Suprapubic skin (tissue), 4 donors: ENCODE measurements around the gene MRPL58. TPM values are rescaled to one million over a fixed set of nuclear protein-coding genes. Genes with fewer than 3 reads are reported as not detected.
A peak's percentile ranks its signal among the peaks of the same experiment; 100 is the strongest.

ENCODE experiments used
- DNase-seq, 2 donors: peaks; one replicate each; pipeline ENCODE4 v3.0.0-alpha.2; 2019; ENCODE audit warnings: low spot score in 2 of 2
- H3K27ac ChIP-seq: fragments of 200-600 bp; sonication (generic); one replicate; pipeline ENCODE4 v1.5.1; 2019
- H3K27me3 ChIP-seq: fragments of 200-600 bp; sonication (generic); one replicate; pipeline ENCODE4 v1.5.1; 2019
- H3K36me3 ChIP-seq: fragments of 200-600 bp; sonication (generic); one replicate; pipeline ENCODE4 v1.5.1; 2019
- H3K4me1 ChIP-seq: fragments of 200-600 bp; sonication (generic); one replicate; pipeline ENCODE4 v1.5.1; 2019
- H3K4me3 ChIP-seq: fragments of 200-600 bp; sonication (generic); one replicate; pipeline ENCODE4 v1.5.1; 2019; ENCODE audit warnings: mild to moderate bottlenecking
- H3K9me3 ChIP-seq: fragments of 200-600 bp; sonication (generic); one replicate; pipeline ENCODE4 v1.5.1; 2019
- CTCF ChIP-seq, 2 donors: fragments of 200-600 bp in 1 of 2; fragments of 450-650 bp in 1 of 2; sonication (generic) in 1 of 2; IDR thresholded peaks; one replicate each; pipeline ENCODE4 v1.5.1; 2016 to 2019; ENCODE audit warnings: antibody characterized with exemption in 2 of 2, mild to moderate bottlenecking in 1 of 2, moderate library complexity in 1 of 2
- EP300 ChIP-seq: sonication (generic); formaldehyde crosslinking; IDR thresholded peaks from one replicate; pipeline ENCODE4 v1.6.1; 2017; ENCODE audit warnings: antibody characterized with exemption
- POLR2A ChIP-seq, 2 donors: fragments of 450-650 bp; IDR thresholded peaks; one replicate each; pipeline ENCODE4 v1.6.1; 2017; ENCODE audit warnings: antibody characterized with exemption in 2 of 2, mild to moderate bottlenecking in 2 of 2, moderate library complexity in 2 of 2
- POLR2AphosphoS5 ChIP-seq, 3 donors: sonication (generic); formaldehyde crosslinking; IDR thresholded peaks; one replicate each; pipeline ENCODE4 v1.6.1; 2017; ENCODE audit warnings: antibody characterized with exemption in 3 of 3
- WGBS: methylation state at CpG from one replicate; pipeline ENCODE4 v1.1.5; 2018; 5-methylcytosine and 5-hydroxymethylcytosine counted together
- total RNA-seq, 4 donors: library from RNA; depleted of rRNA; stranded (reverse); fragments of >200 nt; gene quantifications; one replicate each; pipeline ENCODE4 v1.1.0, GENCODE V29; 2016

The MRPL58 gene
- total RNA-seq, 4 donors from 2014 or later, result 20.2 to 68.2 (median 46.7) TPM

- Histone ChIP-seq H3K27me3 (no peaks in the 10 kb centered on the region), H3K27ac (peak overlapping the region; percentile 85), H3K9me3 (no peaks in the 10 kb centered on the region), H3K36me3 (no peaks in the 10 kb centered on the region), H3K4me3 (peak overlapping the region; percentile 59), H3K4me1 (peaks cover 53% of the 10 kb centered on the region)
- TF ChIP-seq POLR2A (IDR thresholded peaks at IDR 0.05) (no peak), CTCF (IDR thresholded peaks at IDR 0.05) (no peak), POLR2AphosphoS5 (IDR thresholded peaks at IDR 0.05) (peak in 1 of 3 donors; percentile 22)
- DNase-seq, result peak; percentile 93
- 9% methylated on average over 10 of the region's 10 CpGs for WGBS
Measured at GRCh38 chr17:75031972-75032719, 19.7 kb downstream of the MRPL58 start.

GRCh38 chr17:75032720-75033280, 20.3 kb downstream of the MRPL58 start:
- Histone ChIP-seq H3K27ac (peak overlapping the region; percentile 85), H3K4me3 (peak overlapping the region; percentile 59), H3K9me3 (no peaks in the 10 kb centered on the region), H3K27me3 (no peaks in the 10 kb centered on the region), H3K4me1 (peaks cover 46% of the 10 kb centered on the region), H3K36me3 (peaks cover 1% of the 10 kb centered on the region)
- TF ChIP-seq POLR2AphosphoS5 (IDR thresholded peaks at IDR 0.05), result no peak
- TF ChIP-seq EP300, result no peak
- no peak for TF ChIP-seq CTCF (IDR thresholded peaks at IDR 0.05)
- TF ChIP-seq POLR2A (IDR thresholded peaks at IDR 0.05), result no peak
- DNase-seq, result no peak
- WGBS, result 2% methylated on average over 13 of the region's 13 CpGs

- DNase-seq, result peak; percentile 95 to 96
- H3K4me1 ChIP-seq, result peaks cover 46% of the 10 kb centered on the region
- no peaks in the 10 kb centered on the region for H3K9me3 ChIP-seq
- H3K27me3 ChIP-seq, result no peaks in the 10 kb centered on the region
- peak overlapping the region; percentile 59 for H3K4me3 ChIP-seq
- peaks cover 9% of the 10 kb centered on the region for H3K36me3 ChIP-seq
- under 1% methylated on average over 31 of the region's 36 CpGs for WGBS
- TF ChIP-seq EP300 (no peak), POLR2AphosphoS5 (IDR thresholded peaks at IDR 0.05) (peak in 2 of 3 donors; percentile 84 to 85), CTCF (IDR thresholded peaks at IDR 0.05) (no peak), POLR2A (IDR thresholded peaks at IDR 0.05) (no peak)
- peak overlapping the region; percentile 85 for H3K27ac ChIP-seq
Measured at GRCh38 chr17:75033346-75034235, 21.1 kb downstream of the MRPL58 start.

GRCh38 chr17:75034236-75034908, 21.9 kb downstream of the MRPL58 start:
- DNase-seq, result peak; percentile 90 to 92
- Histone ChIP-seq H3K4me3 (peak overlapping the region; percentile 59), H3K27me3 (no peaks in the 10 kb centered on the region), H3K27ac (peak overlapping the region; percentile 85), H3K36me3 (peaks cover 17% of the 10 kb centered on the region), H3K4me1 (peaks cover 46% of the 10 kb centered on the region), H3K9me3 (no peaks in the 10 kb centered on the region)
- TF ChIP-seq EP300 (no peak), POLR2AphosphoS5 (IDR thresholded peaks at IDR 0.05) (peak in 1 of 3 donors; percentile 34)
- 7% methylated on average over 14 of the region's 43 CpGs for WGBS

- 46% methylated on average over 27 of the region's 27 CpGs for WGBS
- DNase-seq, result peak; percentile 94
- Histone ChIP-seq H3K4me1 (peaks cover 46% of the 10 kb centered on the region), H3K27ac (peak overlapping the region; percentile 85), H3K27me3 (no peaks in the 10 kb centered on the region), H3K36me3 (peaks cover 41% of the 10 kb centered on the region), H3K4me3 (peak overlapping the region; percentile 15), H3K9me3 (no peaks in the 10 kb centered on the region)
- no peak for TF ChIP-seq POLR2A (IDR thresholded peaks at IDR 0.05)
- no peak for TF ChIP-seq POLR2AphosphoS5 (IDR thresholded peaks at IDR 0.05)
Measured at GRCh38 chr17:75036643-75037268, 24.3 kb downstream of the MRPL58 start.
